IgD-negative memory B cell (primary cell): ENCODE measurements around the gene KCNG2. TPM values are rescaled to one million over a fixed set of nuclear protein-coding genes. Genes with fewer than 3 reads are reported as not detected.
"Not testable (repeated sequence)": the region's sequence is repeated elsewhere in the genome, so short reads cannot be mapped to it uniquely, and the experiment has no call there.

Experiments
- H3K27ac Mint-ChIP-seq, 3 donors: one replicate each; pipeline ENCODE4 v1.8.0; 2020 to 2022; ENCODE audit warnings: mild to moderate bottlenecking in 3 of 3, mixed read lengths in 3 of 3, moderate library complexity in 1 of 3
- H3K27me3 Mint-ChIP-seq: one replicate; pipeline ENCODE4 v1.8.0; 2021; ENCODE audit warnings: mixed read lengths
- H3K36me3 Mint-ChIP-seq: one replicate; pipeline ENCODE4 v1.8.0; 2020; ENCODE audit warnings: mild to moderate bottlenecking, mixed read lengths
- H3K4me1 Mint-ChIP-seq, 3 donors: one replicate each; pipeline ENCODE4 v1.8.0; 2020 to 2022; ENCODE audit warnings: mixed read lengths in 3 of 3, mild to moderate bottlenecking in 1 of 3
- H3K4me3 Mint-ChIP-seq, 4 donors: one replicate each; pipeline ENCODE4 v1.8.0; 2020 to 2022; ENCODE audit warnings: mild to moderate bottlenecking in 4 of 4, mixed read lengths in 4 of 4, moderate library complexity in 3 of 4
- H3K9me3 Mint-ChIP-seq, 3 donors: one replicate each; pipeline ENCODE4 v1.8.0; 2020 to 2021; ENCODE audit warnings: mixed read lengths in 3 of 3, mild to moderate bottlenecking in 1 of 3
- polyA plus RNA-seq: library from polyadenylated mRNA; unstranded; fragments of 300-500 nt; fragmentation: Illumina TruSeq; gene quantifications from one replicate; pipeline ENCODE4 v1.2.3, GENCODE V29; 2021

The KCNG2 gene
- polyA plus RNA-seq, 1 donor from 2014 or later: not detected

DNA sequence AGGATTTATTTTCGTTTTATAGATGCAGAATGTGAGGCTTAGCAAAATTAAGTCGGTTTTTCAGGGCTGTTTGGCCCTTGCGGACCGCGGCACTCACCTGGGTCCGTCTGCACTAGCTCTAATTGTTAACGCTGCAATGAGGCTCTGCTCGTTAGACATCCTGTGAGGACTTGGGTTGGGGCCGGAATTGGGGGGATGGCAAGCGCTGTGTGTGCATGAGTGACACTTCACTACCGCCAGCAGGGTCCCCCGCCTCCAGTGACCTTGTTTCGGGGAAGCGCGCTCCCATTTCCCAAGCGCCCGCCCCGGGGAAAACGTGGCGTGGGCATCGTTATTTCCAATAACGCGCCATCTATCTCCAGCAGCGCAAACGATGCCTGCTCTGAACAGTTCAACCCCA lies 54.2 kb downstream of the KCNG2 start:
- Mint-ChIP-seq H3K27me3 (peaks cover 7% of the 10 kb centered on the region), H3K4me1 (peaks cover 7 to 20% (median 13%) of the 10 kb centered on the region in 3 donors), H3K36me3 (no peaks in the 10 kb centered on the region), H3K9me3 (no peaks in the 10 kb centered on the region), H3K4me3 (no peak overlapping the region), H3K27ac (no peak overlapping the region)

DNA sequence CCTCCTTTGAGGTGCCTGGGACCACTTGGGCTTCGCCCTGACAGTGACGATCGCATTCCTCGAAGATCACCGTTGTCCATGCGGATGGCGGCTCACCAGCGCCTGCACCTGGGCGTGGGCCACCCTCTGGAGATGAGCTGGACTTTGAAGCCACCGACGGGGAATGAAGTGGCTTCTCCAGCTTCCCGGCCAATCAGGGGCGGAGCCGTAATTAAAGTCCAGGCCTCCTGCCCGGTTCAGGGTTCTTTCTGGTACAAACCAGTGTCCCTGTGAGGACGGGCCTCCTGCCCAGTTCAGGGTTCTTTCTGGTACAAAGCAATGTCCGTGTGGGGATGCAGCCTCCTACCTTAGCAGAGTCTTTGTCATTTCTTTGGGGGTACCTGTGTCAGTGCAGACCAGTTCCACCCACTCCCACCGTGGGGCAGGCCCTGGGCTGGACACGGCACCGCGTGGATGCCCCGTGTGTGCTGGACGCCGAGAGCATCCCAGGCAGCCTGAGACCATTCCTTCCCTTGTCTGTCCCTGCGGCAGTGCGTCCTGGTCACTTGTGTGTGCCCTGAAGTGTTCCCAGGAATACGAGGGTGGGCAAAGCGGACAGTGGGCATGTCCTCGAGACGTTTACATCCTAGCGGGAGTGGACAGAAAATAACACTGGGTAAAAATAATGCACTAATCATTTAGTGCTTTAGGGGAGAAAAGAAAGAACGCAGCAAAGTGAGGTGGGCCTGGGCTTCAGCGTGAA lies 55.0 kb downstream of the KCNG2 start:
- peaks cover 12% of the 10 kb centered on the region for H3K27me3 Mint-ChIP-seq
- H3K36me3 Mint-ChIP-seq: no peaks in the 10 kb centered on the region
- peaks cover 7 to 24% (median 14%) of the 10 kb centered on the region in 3 donors for H3K4me1 Mint-ChIP-seq
- H3K27ac Mint-ChIP-seq: no peak overlapping the region
- H3K4me3 Mint-ChIP-seq: no peak overlapping the region
- no peaks in the 10 kb centered on the region for H3K9me3 Mint-ChIP-seq

GRCh38 chr18:79853303-79853992 lies 55.7 kb downstream of the KCNG2 start:
- H3K9me3 Mint-ChIP-seq: no peaks in the 10 kb centered on the region
- H3K27me3 Mint-ChIP-seq: peaks cover 12% of the 10 kb centered on the region
- H3K4me3 Mint-ChIP-seq: no peak overlapping the region
- H3K36me3 Mint-ChIP-seq: no peaks in the 10 kb centered on the region
- no peak overlapping the region for H3K27ac Mint-ChIP-seq
- peaks cover 9 to 24% (median 14%) of the 10 kb centered on the region in 3 donors for H3K4me1 Mint-ChIP-seq

- peak overlapping the region in 1 of 4 donors; percentile 54 for H3K4me3 Mint-ChIP-seq
- peaks cover 12% of the 10 kb centered on the region for H3K27me3 Mint-ChIP-seq
- H3K9me3 Mint-ChIP-seq: no peaks in the 10 kb centered on the region
- no peak overlapping the region for H3K27ac Mint-ChIP-seq
- H3K4me1 Mint-ChIP-seq: peaks cover 14 to 24% (median 14%) of the 10 kb centered on the region in 3 donors
- H3K36me3 Mint-ChIP-seq: no peaks in the 10 kb centered on the region
These were observed 56.2 kb downstream of the KCNG2 start for GRCh38 chr18:79853993-79854364.

DNA sequence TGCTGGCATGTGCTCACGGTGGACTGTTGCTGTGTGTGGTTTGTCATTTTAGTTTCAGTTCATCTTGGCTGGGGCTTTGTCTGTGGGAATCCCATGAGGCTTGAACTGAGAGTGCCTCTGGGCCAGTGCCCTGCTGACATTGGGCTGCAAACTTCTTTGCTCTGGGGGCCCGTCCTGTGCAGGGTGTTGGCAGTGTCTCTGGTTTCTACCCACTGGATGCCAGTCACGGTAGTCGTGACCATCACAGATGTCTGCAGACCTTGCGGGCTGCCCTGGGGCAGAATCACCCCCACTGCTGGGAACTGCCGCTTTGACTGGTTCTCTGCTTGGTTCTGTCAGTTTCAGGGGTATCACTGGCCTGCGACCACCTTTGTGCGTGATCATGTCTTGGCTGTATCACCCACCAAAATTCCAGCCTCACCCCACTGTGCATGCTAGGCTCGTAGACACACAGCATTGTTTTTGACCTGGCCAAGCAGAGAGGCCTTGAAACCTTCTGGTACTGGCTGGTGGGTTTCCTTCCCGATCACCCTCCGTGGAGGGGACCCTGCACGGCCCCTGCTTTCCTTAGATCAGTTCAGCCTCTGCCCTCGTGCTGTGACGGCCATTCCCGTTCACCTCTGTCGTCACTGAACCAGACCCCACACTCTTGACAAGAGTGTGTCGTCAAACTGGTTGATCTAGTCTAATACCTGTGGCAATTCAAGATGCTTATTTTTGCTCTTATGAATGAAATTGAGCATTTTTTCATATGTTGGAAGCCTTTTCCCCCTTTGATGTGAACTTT lies 57.6 kb downstream of the KCNG2 start:
- peaks cover 14 to 24% (median 16%) of the 10 kb centered on the region in 3 donors for H3K4me1 Mint-ChIP-seq
- peak overlapping the region; percentile 4 to 88 (median 50) for H3K4me3 Mint-ChIP-seq
- H3K27me3 Mint-ChIP-seq: peaks cover 12% of the 10 kb centered on the region
- no peaks in the 10 kb centered on the region for H3K36me3 Mint-ChIP-seq
- peaks cover 0 to 2% (median 0%) of the 10 kb centered on the region in 3 donors for H3K9me3 Mint-ChIP-seq
- H3K27ac Mint-ChIP-seq: peak overlapping the region in 1 of 3 donors; percentile 6

DNA sequence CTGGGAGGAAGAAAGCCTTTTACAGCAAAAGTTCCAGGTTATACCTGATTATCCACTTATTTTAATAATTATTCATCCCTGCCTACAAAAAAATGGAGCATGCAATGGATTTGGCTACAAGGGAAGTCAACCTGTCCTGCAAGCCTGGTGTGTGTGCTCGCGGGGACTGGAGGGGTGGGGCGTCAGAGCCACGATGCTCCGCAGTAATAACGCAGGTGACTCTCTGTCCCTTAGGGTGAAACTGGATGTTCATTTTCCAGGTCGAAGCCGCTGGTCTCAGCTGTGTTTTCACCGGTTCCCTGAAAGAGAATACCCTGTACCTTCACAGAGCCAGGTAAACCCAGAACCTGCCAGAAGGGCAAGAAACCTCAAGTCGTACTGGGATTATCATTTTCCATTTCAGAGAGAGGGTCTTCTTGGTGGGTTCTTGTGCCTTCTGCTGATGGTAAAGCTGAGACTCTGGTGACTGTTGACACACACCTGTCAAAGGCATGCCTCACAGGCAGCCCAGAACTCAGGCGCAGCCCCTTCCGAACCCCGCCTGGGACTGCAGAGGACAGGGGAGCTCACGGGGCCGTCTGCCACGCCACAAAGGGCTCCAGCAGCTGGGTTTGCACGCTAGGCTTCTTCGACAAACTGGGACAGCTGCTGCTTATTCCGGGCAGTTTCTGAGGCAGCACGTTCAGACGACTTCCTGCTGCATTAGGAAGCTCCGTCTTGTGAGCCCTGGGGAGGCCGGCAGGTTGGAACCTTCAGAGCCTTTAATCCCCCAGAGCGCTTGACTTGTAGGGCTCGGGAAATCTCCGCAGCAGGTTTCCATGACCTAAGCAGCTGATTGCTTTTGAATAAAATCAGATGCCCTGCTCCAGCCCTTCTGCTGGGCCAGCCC lies 58.6 kb downstream of the KCNG2 start:
- H3K9me3 Mint-ChIP-seq: peaks cover 0 to 7% (median 2%) of the 10 kb centered on the region in 3 donors
- H3K27ac Mint-ChIP-seq: no peak overlapping the region
- no peaks in the 10 kb centered on the region for H3K36me3 Mint-ChIP-seq
- H3K4me3 Mint-ChIP-seq: peak overlapping the region in 2 of 4 donors; percentile 18 to 35
- peaks cover 14 to 24% (median 16%) of the 10 kb centered on the region in 3 donors for H3K4me1 Mint-ChIP-seq
- H3K27me3 Mint-ChIP-seq: peaks cover 14% of the 10 kb centered on the region

DNA sequence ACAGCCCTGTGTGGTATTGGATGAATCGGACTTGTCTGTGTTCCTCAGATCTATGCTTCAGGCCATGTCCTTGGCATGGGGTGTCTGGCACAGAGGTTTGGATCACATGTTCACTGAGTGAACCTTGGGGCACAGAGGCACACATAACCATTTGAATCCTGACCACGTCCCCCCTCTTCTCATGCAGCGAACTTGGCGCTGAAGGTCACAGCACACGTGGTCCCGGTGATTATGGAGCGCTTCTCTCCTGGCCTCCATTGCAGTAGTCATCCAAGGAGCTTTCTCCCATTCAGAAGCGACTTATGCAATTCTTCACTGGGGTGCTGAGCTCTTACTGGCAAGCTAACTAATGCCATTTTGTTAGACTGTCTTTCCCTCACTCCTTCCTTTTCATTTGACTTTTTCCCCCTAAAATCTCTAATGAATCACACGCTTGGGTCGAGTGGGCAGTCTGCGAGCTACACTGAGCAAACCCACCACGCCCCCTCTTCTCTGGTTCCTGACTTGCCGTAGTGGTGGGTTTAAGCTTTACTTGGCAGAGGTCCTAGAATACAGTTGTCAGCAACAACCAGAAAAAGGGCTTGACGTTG lies 59.4 kb downstream of the KCNG2 start:
- peaks cover 0 to 12% (median 8%) of the 10 kb centered on the region in 3 donors for H3K9me3 Mint-ChIP-seq
- H3K36me3 Mint-ChIP-seq: no peaks in the 10 kb centered on the region
- peaks cover 14% of the 10 kb centered on the region for H3K27me3 Mint-ChIP-seq
- peak overlapping the region in 1 of 3 donors; percentile 39 for H3K27ac Mint-ChIP-seq
- peaks cover 14 to 24% (median 16%) of the 10 kb centered on the region in 3 donors for H3K4me1 Mint-ChIP-seq
- H3K4me3 Mint-ChIP-seq: peak overlapping the region in 1 of 4 donors; percentile 74

DNA sequence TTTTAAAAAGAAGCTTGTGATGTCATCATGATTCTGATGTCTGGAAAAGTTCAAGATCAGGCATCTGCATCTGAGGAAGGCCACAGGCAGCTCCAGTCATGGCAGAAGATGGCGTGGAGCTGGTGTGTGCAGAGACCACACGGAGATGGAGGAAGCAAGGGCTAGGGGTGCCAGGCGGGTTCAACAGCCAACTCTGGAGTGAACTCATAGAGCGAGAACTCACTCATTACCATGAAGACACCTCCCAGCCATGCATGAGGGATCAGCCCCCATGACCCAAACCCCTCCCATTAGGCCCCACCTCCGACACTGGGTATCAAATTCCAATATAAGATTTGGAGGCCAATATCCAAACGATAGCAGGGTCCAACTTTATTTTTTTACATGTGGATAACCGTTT lies 61.6 kb downstream of the KCNG2 start:
- H3K27ac Mint-ChIP-seq: no peak overlapping the region
- H3K36me3 Mint-ChIP-seq: no peaks in the 10 kb centered on the region
- H3K4me3 Mint-ChIP-seq: no peak overlapping the region
- peaks cover 11% of the 10 kb centered on the region for H3K27me3 Mint-ChIP-seq
- H3K4me1 Mint-ChIP-seq: peaks cover 14 to 22% (median 16%) of the 10 kb centered on the region in 3 donors
- H3K9me3 Mint-ChIP-seq: peaks cover 0 to 12% (median 8%) of the 10 kb centered on the region in 3 donors

- Mint-ChIP-seq H3K9me3 (peaks cover 0 to 12% (median 8%) of the 10 kb centered on the region in 3 donors), H3K4me1 (peaks cover 1 to 9% (median 5%) of the 10 kb centered on the region in 3 donors), H3K27ac (no peak overlapping the region), H3K27me3 (peaks cover 7% of the 10 kb centered on the region), H3K4me3 (no peak overlapping the region), H3K36me3 (no peaks in the 10 kb centered on the region)
These were observed 63.9 kb downstream of the KCNG2 start for GRCh38 chr18:79861687-79862086.

DNA sequence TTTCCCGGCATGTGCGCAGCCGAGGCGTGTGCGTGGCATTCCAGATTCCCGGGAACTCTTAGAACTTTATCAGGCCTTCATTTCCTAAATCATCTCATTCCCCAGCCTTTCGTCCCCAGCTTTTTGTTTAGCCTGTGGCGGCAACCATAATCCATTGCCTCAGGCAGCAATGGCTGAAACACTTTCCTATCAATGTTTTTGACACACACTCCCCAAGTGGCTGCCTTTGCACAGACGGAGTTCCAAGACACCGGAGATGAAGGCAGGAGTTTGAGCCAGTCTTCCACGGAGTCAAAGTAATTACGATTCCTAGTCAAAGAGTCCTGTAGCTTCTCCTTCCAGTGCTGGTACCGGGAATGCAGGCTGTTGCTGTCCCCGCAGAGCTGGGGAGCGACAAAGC lies 64.8 kb downstream of the KCNG2 start:
- Mint-ChIP-seq H3K4me1 (peaks cover 0 to 9% (median 0%) of the 10 kb centered on the region in 3 donors), H3K4me3 (no peak overlapping the region), H3K27me3 (peaks cover 2% of the 10 kb centered on the region), H3K9me3 (peaks cover 0 to 12% (median 8%) of the 10 kb centered on the region in 3 donors), H3K36me3 (no peaks in the 10 kb centered on the region), H3K27ac (no peak overlapping the region)

- no peaks in the 10 kb centered on the region for H3K36me3 Mint-ChIP-seq
- peaks cover 2% of the 10 kb centered on the region for H3K27me3 Mint-ChIP-seq
- H3K27ac Mint-ChIP-seq: no peak overlapping the region
- H3K4me3 Mint-ChIP-seq: no peak overlapping the region
- H3K9me3 Mint-ChIP-seq: peaks cover 0 to 12% (median 8%) of the 10 kb centered on the region in 3 donors
- H3K4me1 Mint-ChIP-seq: peaks cover 0 to 8% (median 0%) of the 10 kb centered on the region in 3 donors
These were observed 65.6 kb downstream of the KCNG2 start for GRCh38 chr18:79863161-79864005.

- Mint-ChIP-seq H3K9me3 (peaks cover 0 to 12% (median 8%) of the 10 kb centered on the region in 3 donors), H3K27ac (no peak overlapping the region), H3K27me3 (peaks cover 2% of the 10 kb centered on the region), H3K36me3 (no peaks in the 10 kb centered on the region), H3K4me1 (no peaks in the 10 kb centered on the region), H3K4me3 (no peak overlapping the region)
These were observed 66.4 kb downstream of the KCNG2 start for GRCh38 chr18:79864006-79864725.

GRCh38 chr18:79864955-79865354 lies 67.2 kb downstream of the KCNG2 start:
- not testable (repeated sequence) for H3K27me3 Mint-ChIP-seq, H3K27ac Mint-ChIP-seq

More at GRCh38 chr18:79864955-79865354, 67.2 kb downstream of the KCNG2 start:
- not testable (repeated sequence) for H3K4me3 Mint-ChIP-seq, H3K4me1 Mint-ChIP-seq, H3K36me3 Mint-ChIP-seq
- peaks cover 0 to 12% (median 7%) of the 10 kb centered on the region in 3 donors for H3K9me3 Mint-ChIP-seq
